Measurements from ENCODE around the gene LAG3.
A peak's percentile ranks its signal among the peaks of the same experiment; 100 is the strongest.
"Not testable (repeated sequence)": the region's sequence is repeated elsewhere in the genome, so short reads cannot be mapped to it uniquely, and the experiment has no call there.

The LAG3 gene

GRCh38 chr12:6772331-6772695, at the start of gene LAG3:
TSS of gene LAG3 (plus strand) at chr12:6772520. CDS start at chr12:6772853, 333 bp downstream.
- no peak for DNase-seq

DNA sequence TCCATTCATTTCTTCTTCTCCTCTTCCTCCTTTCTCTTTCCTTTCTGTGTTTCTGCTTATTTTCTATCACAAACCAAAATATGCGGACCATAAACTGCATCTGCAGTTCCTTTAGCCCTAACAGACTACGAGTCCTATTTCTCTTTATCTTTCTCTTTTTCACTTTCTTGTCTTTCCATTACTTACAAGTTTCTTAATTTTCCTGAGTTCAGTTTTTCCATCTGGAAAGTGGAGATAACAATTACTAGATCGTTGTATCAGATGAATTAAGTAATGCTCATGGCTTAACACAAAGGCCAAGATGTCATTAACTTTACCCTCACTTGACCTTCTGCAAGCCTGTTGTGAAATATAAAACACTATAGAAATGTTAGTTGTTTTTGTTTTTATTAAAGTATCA, 49.5 kb upstream of the LAG3 start:
- DNase-seq: no peak

DNA sequence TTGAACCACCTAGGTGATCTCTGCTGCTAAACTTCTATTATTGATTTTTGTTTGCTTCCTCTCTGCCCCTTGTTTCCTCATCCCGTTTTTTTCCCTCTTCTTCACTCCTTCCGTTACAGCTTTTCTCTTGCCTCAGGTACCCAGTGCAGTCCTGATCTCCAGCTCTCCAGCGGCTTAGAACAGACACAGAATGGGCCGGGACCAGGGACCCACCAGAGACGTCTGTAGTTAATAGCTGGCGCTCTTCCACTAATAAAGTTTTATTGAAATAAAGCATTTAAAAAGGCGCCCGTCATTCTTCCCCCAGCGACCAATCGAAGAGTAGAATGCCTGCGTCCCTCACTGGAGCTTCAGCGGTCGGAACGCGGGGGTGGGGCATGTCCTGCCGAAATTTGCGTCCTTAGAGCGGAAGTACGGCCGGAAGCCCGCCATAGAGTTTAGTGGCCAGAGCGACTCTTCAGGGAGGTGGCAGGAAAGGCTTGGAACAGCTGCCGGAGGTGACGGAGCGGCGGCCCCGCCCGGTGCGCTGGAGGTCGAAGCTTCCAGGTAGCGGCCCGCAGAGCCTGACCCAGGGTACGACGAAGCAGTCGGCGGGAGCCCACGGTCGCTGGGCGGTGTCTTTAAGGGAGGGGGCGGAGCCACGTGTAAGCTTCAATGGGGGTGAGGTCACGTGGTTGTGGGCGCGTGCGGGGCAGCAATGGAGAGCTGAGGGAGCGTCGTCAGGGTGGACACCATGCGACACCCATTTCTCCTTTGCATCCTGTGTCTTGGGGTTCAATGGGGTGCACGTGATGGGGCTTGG, 48.5 kb upstream of the LAG3 start, which contains the start of gene COPS7A:
COPS7A (plus strand) TSS at position 440 of the 802 bp plus-strand sequence. CDS start 611 bp downstream, outside the sequence.
- peak; percentile 97 for DNase-seq

GRCh38 chr12:6724409-6724797, 47.9 kb upstream of the LAG3 start:
- DNase-seq: peak; percentile 52

GRCh38 chr12:6725350-6725749, 47.0 kb upstream of the LAG3 start:
- DNase-seq: no peak

- DNase-seq: no peak
These were observed 43.1 kb upstream of the LAG3 start for GRCh38 chr12:6729186-6729585.

DNA sequence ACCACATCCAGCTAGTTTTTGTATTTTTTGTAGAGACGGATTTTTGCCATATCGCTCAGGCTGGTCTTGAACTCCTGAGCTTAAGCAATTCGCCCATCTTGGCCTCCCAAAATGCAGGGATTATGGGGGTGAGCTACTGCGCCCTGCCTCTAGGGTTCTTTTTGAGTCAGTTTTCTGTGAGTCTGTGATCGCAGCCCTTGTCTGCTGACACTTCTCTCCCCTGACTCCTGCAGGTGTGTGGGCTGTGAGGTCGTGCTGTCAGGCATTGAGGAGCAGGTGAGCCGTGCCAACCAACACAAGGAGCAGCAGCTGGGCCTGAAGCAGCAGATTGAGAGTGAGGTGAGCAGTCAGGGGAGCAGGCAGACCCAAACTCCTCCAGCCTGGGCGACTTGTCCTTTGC, 42.2 kb upstream of the LAG3 start:
- no peak for DNase-seq

DNA sequence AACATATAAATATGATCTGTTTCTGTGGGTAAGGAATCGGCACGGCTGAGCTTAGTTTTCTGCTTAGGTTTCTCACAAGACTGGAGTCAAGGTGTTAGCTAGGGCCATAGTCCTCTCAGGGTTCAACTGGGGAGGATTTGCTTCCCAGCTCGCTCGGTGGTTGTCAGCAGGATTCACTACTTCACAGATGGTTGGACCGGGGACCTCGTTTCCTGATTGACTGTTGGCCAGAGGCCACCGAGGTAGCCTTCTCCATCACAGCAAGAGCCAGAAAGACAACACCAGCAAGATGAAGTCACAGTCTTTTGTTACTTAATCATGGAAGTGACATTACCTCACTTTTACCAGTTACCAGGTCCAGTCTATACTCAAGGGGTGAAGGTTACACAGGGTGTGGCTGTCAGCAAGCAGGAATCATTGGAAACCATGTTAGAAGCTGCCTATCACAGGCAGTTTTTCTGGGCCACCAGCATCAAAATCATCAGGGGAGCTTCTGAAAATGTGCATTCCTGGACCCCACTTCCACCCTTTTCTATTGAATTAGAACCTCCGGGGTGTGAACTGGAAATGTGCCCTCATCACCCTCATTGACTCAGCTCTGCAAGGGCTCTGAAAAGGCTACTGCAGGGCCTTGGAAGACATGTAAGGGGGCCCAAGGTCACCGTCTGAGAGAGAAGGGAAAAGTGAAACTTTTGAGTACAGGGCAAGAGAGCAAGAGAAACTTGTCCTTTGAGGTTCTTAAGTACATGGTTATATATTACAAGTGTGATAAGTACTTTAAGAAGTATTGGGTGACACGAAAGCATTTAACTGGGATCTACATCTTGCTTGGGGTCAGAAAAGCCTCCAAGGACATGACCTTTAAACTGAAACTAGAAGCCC, 37.6 kb upstream of the LAG3 start:
- DNase-seq: no peak

- DNase-seq: no peak
These were observed 36.7 kb upstream of the LAG3 start for GRCh38 chr12:6735448-6736191.

DNA sequence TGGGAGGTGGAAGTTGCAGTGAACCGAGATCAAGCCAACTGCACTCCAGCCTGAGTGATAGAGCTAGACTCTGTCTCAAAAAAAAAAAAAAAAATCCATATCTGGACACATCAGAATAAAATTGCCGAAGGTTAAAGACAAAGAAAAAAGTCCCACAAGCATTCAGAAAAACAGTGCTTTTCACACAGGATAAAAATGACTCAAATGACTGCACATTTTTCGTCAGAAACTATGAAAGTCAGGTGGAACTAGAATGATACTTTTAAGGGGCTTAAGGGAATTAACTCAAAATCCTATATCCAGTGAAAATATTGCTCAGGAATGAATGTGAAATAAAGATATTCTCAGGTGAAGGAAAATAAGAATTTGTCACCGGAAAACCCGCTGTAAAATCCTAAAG, 35.6 kb upstream of the LAG3 start:
- no peak for DNase-seq

DNA sequence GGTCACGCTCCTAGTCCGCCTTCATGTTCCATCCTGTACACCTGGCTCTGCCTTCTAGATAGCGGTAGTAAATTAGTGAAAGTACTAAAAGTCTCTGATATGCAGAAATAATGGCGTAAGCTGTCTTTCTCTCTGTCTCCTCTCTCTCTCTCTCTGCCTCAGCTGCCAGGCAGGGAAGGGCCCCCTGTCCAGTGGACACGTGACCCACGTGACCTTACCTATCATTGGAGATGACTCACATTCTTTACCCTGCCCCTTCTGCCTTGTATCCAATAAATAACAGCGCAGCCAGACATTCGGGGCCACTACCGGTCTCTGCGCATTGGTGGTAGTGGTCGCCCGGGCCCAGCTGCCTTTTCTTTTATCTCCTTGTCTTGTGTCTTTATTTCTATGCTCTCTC, 30.2 kb upstream of the LAG3 start:
- DNase-seq: not testable (repeated sequence)

DNA sequence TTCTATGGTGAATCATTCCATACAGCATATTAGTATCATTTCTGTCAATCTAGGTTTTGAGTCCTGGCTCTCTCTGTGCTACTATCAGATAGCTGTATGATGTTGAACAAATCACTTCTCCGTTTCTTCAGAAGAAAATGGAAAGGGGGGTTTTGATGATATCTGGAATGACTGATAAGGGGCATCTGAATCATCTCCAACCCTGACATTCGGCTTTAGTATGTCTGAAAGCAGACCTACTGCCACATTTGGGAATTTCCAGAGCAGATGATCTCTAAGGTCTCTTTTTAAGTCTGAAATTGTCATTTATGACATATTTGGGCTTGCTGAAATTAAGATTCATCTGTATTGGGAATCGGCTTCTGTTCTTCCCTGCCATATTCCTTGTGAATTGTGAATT, 29.5 kb upstream of the LAG3 start:
- DNase-seq: no peak

DNA sequence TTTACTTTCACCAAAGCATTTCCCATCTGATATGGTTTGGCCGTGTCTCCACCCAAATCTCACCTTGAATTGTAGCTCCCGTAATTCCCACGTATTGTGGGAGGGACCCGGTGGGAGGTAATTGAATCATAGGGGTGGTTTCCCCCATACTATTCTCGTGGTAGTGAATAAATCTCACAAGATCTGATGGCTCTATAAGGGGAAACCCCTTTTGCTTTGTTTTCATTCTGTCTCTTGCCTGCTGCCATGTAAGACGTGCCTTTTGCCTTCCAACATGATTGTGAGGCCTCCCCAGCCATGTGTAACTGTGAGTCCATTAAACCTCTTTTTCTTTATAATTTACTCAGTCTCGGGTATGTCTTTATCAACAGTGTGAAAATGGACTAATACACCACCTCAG, 29.0 kb upstream of the LAG3 start:
- not testable (repeated sequence) for DNase-seq

GRCh38 chr12:6745741-6746525, 26.4 kb upstream of the LAG3 start:
- peak; percentile 82 for DNase-seq

DNA sequence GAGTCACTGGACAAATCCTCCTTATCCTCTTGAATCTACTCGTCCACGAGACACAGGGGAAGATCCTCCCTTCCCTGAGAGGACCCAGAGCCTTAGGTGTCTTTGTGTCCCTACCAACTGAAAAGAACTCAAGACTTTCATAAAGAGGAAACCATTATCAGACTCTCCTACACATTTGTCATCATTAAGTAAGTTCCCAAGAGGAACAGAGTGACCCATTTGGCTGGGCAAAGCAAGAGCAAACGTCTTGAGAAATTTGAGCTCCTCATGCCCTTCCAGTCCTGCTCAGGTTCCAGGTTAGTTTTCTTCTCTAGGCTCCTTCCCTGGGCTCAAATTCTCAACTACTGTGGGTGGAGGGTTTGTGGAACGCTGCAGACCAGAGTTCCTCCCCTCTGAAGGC, 25.1 kb upstream of the LAG3 start:
- no peak for DNase-seq

DNA sequence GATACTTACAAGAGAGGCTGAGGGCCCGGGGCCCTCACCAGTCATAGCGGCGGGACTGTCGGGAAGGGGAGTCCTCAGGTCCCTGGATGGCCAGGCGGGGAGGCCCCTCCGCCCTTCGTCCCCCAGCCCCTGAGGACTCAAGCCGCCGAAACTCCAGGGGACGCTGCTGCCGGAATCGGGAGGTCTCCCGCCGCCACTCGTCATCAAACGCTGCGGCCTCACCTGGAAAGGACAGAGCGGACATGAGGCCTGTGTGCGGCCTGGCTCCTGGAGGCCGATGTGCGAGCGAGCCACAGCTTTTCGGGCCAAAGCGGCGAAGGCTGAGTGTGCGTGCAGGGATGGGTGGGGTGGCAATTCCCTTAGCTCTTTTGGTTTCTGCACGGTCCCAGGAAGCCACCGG, 23.6 kb upstream of the LAG3 start:
- DNase-seq: no peak

- DNase-seq: no peak
These were observed 21.8 kb upstream of the LAG3 start for GRCh38 chr12:6750506-6750905.

GRCh38 chr12:6751767-6752166, 20.6 kb upstream of the LAG3 start:
- DNase-seq: no peak

DNA sequence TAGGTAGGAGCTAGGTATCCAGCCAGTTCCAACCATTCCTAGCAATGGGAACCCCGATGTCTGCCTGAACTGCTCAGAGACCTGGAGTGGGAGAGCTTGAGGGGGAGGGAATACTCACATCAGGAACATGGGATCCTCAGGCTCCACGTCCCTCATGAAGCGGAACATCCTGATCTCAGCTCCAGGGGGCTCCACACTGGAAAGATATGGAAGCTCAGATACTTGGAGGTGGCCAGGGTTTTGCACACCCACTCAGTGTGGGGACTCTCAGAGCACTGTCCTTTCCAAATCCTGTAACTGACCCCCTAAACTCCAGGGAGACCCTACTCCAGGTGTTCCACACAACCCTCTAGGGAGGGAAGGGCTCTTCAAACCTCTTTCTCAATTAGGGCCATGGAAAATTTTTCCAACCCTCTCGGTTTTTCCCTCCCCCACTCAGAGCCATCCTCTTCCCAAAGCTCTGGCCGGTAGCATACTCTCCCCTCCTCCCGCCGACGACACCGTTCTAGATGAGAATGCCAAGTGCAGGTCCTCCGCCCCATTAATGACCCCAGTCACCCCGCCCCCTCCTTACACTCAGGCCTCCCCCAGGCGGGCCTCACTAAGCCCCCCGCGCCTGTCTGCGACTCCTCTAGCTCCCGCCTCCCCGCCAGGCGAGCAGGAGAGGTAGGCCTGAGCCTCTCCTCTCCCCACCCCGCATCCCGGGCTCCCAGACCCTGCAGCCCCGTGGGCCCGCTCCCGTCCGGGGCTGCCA, 20.0 kb upstream of the LAG3 start:
- DNase-seq: no peak

DNA sequence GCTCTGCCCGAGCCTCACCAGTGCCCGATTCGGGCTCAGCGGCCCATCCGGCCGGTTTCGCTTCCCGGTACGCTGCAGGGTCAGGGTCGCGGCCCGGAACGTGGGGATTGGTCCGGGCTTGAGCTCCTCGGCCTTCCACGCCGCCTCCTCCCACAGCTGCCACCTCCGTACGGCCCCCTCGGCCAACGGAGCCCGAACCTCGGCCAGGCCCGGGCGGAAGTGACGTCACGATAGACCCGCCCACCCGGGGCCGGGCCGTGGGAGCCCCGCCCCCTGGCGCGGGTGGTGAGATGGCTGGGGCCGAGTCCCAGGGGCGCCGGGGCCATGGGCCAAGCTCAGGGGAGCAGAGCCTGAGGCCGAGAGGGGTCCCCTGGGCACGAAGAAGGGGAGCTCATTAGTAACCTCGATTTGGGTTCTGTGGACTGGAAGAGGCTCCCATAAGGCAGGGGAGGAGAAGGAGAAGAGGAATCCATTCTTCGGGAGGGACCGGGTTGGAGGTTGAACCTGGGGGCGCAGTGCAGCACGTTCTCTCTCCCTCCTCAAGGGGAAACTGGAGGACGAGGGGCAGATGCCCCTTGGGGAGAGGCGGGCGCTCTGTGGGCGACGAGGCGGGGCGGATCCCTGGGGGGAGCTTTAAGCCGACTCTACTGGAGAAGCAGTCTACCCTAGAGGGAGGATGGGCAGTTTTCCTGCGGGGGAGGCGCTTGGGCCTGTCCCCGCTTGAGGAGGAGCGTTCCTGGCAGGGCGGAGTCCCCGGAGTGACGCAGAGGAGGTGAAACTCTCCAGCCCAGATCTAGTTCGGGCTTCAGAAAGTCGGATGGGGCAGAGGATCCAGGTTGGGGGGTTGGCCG, 19.2 kb upstream of the LAG3 start, which contains the start of gene MLF2:
MLF2 (minus strand) TSS at position 221 of the 851 bp plus-strand sequence. CDS start 807 bp downstream, outside the sequence.
- DNase-seq: peak; percentile 80
